ACHN (cell line): Measurements from ENCODE around the gene NRG2.
A peak's percentile ranks its signal among the peaks of the same experiment; 100 is the strongest.

Experiments
- DNase-seq: peaks from one replicate; pipeline ENCODE4 v3.0.0-alpha.2; 2015
- in situ Hi-C: cut with HindIII; loops from 2 replicates; pipeline ENCODE4 v1.10.0; 2017; ENCODE audit warnings: low sequenced_read_pairs, low pct_ligation_motif_present, low pct_unique_long_range_greater_than_20kb

Gene NRG2

GRCh38 chr5:139878093-139878492 is 165.0 kb downstream of the NRG2 start:
- no peak for DNase-seq
- in situ Hi-C loops = no loop called here

- in situ Hi-C loops = no loop called here
- DNase-seq = no peak
Measured at GRCh38 chr5:139877129-139877597, 165.9 kb downstream of the NRG2 start.

- no peak for DNase-seq
- in situ Hi-C loops = no loop called here
Measured at GRCh38 chr5:139875957-139876356, 167.1 kb downstream of the NRG2 start.

- no peak for DNase-seq
- in situ Hi-C loops = no loop called here
Measured at GRCh38 chr5:139872851-139873794, 170.0 kb downstream of the NRG2 start.

- in situ Hi-C loops = no loop called here
- DNase-seq = no peak
Measured at GRCh38 chr5:139872052-139872766, 170.9 kb downstream of the NRG2 start.

- in situ Hi-C loops = no loop called here
- no peak for DNase-seq
Measured at GRCh38 chr5:139871614-139872013, 171.5 kb downstream of the NRG2 start.

- in situ Hi-C loops = no loop called here
- no peak for DNase-seq
Measured at GRCh38 chr5:139870677-139871076, 172.4 kb downstream of the NRG2 start.

- DNase-seq = no peak
- in situ Hi-C loops = no loop called here
Measured at GRCh38 chr5:139869042-139869790, 173.9 kb downstream of the NRG2 start.

GRCh38 chr5:139867581-139867980 is 175.5 kb downstream of the NRG2 start:
- in situ Hi-C loops = no loop called here
- no peak for DNase-seq

- no peak for DNase-seq
- in situ Hi-C loops = no loop called here
Measured at GRCh38 chr5:139867109-139867508, 176.0 kb downstream of the NRG2 start.

- no peak for DNase-seq
- in situ Hi-C loops = no loop called here
Measured at GRCh38 chr5:139864716-139865483, 178.2 kb downstream of the NRG2 start.

- peak; percentile 35 for DNase-seq
Measured at GRCh38 chr5:139863855-139864558, 179.1 kb downstream of the NRG2 start.

GRCh38 chr5:139863361-139863760 is 179.7 kb downstream of the NRG2 start:
- DNase-seq = no peak
- in situ Hi-C loops = no loop called here

More at GRCh38 chr5:139863855-139864558, 179.1 kb downstream of the NRG2 start:
- in situ Hi-C loops = no loop called here

- no peak for DNase-seq
- in situ Hi-C loops = no loop called here
Measured at GRCh38 chr5:139862803-139863202, 180.3 kb downstream of the NRG2 start.

GRCh38 chr5:139862313-139862712 is 180.8 kb downstream of the NRG2 start:
- DNase-seq = no peak
- in situ Hi-C loops = no loop called here

GRCh38 chr5:139861889-139862207 is 181.3 kb downstream of the NRG2 start:
- DNase-seq = no peak
- in situ Hi-C loops = no loop called here

GRCh38 chr5:139861021-139861888 is 181.8 kb downstream of the NRG2 start:
- in situ Hi-C loops = no loop called here
- no peak for DNase-seq
